Measurements from ENCODE around the gene NFAM1. TPM values are rescaled to one million over a fixed set of nuclear protein-coding genes. Genes with fewer than 3 reads are reported as not detected.

The NFAM1 gene
- total RNA-seq, 2 donors from 2014 or later = 0.74 to 3.5 TPM

DNA sequence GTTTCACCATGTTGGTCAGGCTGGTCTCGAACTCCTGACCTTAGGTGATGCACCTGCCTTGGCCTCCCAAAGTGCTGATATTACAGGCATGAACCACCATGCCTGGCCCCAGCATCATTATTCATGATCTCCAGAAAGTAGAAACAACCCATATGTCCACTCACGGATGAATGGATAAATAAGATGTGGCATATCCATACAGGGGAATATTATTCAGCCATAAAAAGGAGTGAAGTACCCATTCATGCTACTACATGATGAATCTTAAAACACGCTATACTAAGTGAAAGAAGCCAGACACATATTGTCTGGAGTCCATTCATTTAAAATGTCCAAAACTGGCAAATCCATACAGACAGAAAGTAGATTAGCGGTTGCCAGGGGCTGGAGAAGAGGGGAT lies 81.8 kb downstream of the NFAM1 start:
- no peaks in the 10 kb centered on the region for H3K36me3 ChIP-seq
- H3K4me3 ChIP-seq = no peak overlapping the region
- H3K27me3 ChIP-seq = no peaks in the 10 kb centered on the region
- no peak for DNase-seq (ENCODE audit: low spot score)
- no peak overlapping the region for H3K27ac ChIP-seq
- H3K4me1 ChIP-seq = no peaks in the 10 kb centered on the region
- no peak for TF ChIP-seq CTCF (IDR thresholded peaks at IDR 0.05)
- no peaks in the 10 kb centered on the region for H3K9me3 ChIP-seq

- Histone ChIP-seq H3K4me3 (no peak overlapping the region), H3K27ac (no peak overlapping the region), H3K4me1 (peaks cover 0 to 7% of the 10 kb centered on the region in 2 donors), H3K27me3 (no peaks in the 10 kb centered on the region), H3K36me3 (no peaks in the 10 kb centered on the region), H3K9me3 (no peaks in the 10 kb centered on the region)
- TF ChIP-seq CTCF (IDR thresholded peaks at IDR 0.05) = no peak
- DNase-seq (ENCODE audit: low spot score) = no peak
Observed at GRCh38 chr22:42347281-42347824, 84.8 kb downstream of the NFAM1 start.

GRCh38 chr22:42346722-42347121 lies 85.5 kb downstream of the NFAM1 start:
- no peak for TF ChIP-seq CTCF (IDR thresholded peaks at IDR 0.05)
- Histone ChIP-seq H3K27me3 (no peaks in the 10 kb centered on the region), H3K27ac (no peak overlapping the region), H3K4me1 (peaks cover 0 to 7% of the 10 kb centered on the region in 2 donors), H3K36me3 (no peaks in the 10 kb centered on the region), H3K4me3 (no peak overlapping the region), H3K9me3 (no peaks in the 10 kb centered on the region)
- no peak for DNase-seq (ENCODE audit: low spot score)

DNA sequence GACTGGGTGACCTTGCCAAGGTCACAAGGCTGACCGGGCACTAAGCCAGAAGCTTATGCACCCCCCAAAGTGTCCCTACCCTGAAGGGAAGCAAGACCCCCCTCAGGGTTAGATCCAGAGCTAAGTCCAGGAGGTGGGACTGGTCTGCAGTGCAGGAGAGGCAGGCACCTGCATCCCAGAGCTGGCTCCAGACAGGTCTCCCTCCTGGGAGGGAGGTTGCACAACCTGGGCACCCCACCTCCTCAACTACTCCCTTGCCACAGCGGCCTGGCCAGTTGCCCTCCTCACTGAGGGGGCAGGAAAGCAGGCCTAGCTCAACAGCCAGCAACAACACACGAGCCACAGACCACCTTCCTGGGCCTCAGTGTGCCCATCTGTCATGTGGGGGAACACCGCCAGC lies 86.7 kb downstream of the NFAM1 start:
- no peaks in the 10 kb centered on the region for H3K9me3 ChIP-seq
- H3K27me3 ChIP-seq = no peaks in the 10 kb centered on the region
- no peak for TF ChIP-seq CTCF (IDR thresholded peaks at IDR 0.05)
- H3K4me1 ChIP-seq = peaks cover 0 to 10% of the 10 kb centered on the region in 2 donors
- no peak overlapping the region for H3K4me3 ChIP-seq
- no peak overlapping the region for H3K27ac ChIP-seq
- DNase-seq (ENCODE audit: low spot score) = no peak
- H3K36me3 ChIP-seq = no peaks in the 10 kb centered on the region

GRCh38 chr22:42344361-42344905 lies 87.8 kb downstream of the NFAM1 start:
- Histone ChIP-seq H3K4me1 (peaks cover 0 to 10% of the 10 kb centered on the region in 2 donors), H3K27me3 (no peaks in the 10 kb centered on the region), H3K27ac (peak overlapping the region; percentile 49 to 62), H3K4me3 (peak overlapping the region; percentile 38 to 48), H3K9me3 (no peaks in the 10 kb centered on the region), H3K36me3 (no peaks in the 10 kb centered on the region)
- DNase-seq (ENCODE audit: low spot score) = no peak
- no peak for TF ChIP-seq CTCF (IDR thresholded peaks at IDR 0.05)
